HCT116 (cell line): ENCODE results near the gene CCDC107. TPM values are rescaled to one million over a fixed set of nuclear protein-coding genes. Genes with fewer than 3 reads are reported as not detected.

Experiments used
- ATAC-seq: fragments of 200-7000 bp; cut with Tn5 transposase; 2 replicates; pipeline ENCODE4 v1.9.1; 2020; ENCODE audit warnings: mild to moderate bottlenecking, moderate library complexity
- BruUV-seq: library from RNA; stranded (reverse); fragments of 400-500 nt; replicated peaks from 2 replicates; lab custom pipeline; 2021; lab: Mats Ljungman, UMichigan
- CTCF ChIA-PET: fragments of 300-600 bp; sonication (Branson Sonifier 250); formaldehyde crosslinking; loops from one replicate; lab custom pipeline; 2021; ENCODE audit warnings: antibody characterized with exemption; lab: Charles Lee
- POLR2A ChIA-PET: fragments of 300-600, 350-600 bp; sonication (Branson Sonifier 250); formaldehyde crosslinking; loops from one replicate; lab custom pipeline; 2021; ENCODE audit warnings: antibody characterized with exemption; lab: Charles Lee
- RAD21 ChIA-PET, 2 experiments: fragments of 300-600 bp; sonication (Branson Sonifier 250); formaldehyde crosslinking; loops; one replicate each; lab custom pipeline; 2023; ENCODE audit warnings: low total read pairs in 2 of 2; ENCODE audit not compliant: uncharacterized antibody in 2 of 2, unreplicated experiment in 2 of 2, low non-redundant PET in 1 of 2; lab: Charles Lee
- DNase-seq: peaks from one replicate; pipeline ENCODE4 v3.0.0-alpha.2; 2010; ENCODE audit warnings: low read depth, low spot score
- H2AFZ ChIP-seq: fragments of 200-600 bp; shearing (Covaris generic), sonication (generic); 2 replicates; pipeline ENCODE4 v1.6.1; 2017; ENCODE audit warnings: low read depth, mixed run types, mixed read lengths, antibody characterized with exemption, low read length; ENCODE audit not compliant: poor library complexity, severe bottlenecking
- H3K27ac ChIP-seq: 2 replicates; pipeline ENCODE4 v1.5.1; 2012; ENCODE audit warnings: low read depth, low read length
- H3K27me3 ChIP-seq: fragments of 200-600 bp; sonication (generic); 2 replicates; pipeline ENCODE4 v1.6.1; 2016; ENCODE audit warnings: mixed run types, low read length, mixed read lengths; ENCODE audit not compliant: insufficient read depth
- H3K36me3 ChIP-seq, 2 experiments: fragments of 200-500 bp in 1 of 2; fragments of 200-600 bp in 1 of 2; sonication (Bioruptor generic) in 1 of 2; sonication (generic) in 1 of 2; 2 replicates each; pipeline versions ENCODE4 v1.5.1 to v1.6.1; 2014 to 2016; ENCODE audit warnings: low read length in 2 of 2, inconsistent platforms in 1 of 2, mixed read lengths in 1 of 2, mixed run types in 1 of 2; ENCODE audit not compliant: insufficient read depth in 2 of 2, control insufficient read depth in 1 of 2
- H3K4me1 ChIP-seq, 2 experiments: fragments of 200-600 bp in 1 of 2; sonication (generic) in 1 of 2; 2 replicates each; pipeline versions ENCODE4 v1.5.1 to v1.6.1; 2012 to 2017; ENCODE audit warnings: low read length in 2 of 2, inconsistent platforms in 1 of 2, mild to moderate bottlenecking in 1 of 2, mixed read lengths in 1 of 2, mixed run types in 1 of 2, moderate library complexity in 1 of 2; ENCODE audit not compliant: insufficient read depth in 2 of 2, control insufficient read depth in 1 of 2
- H3K4me2 ChIP-seq: fragments of 200-600 bp; sonication (generic); 2 replicates; pipeline ENCODE4 v1.6.1; 2017; ENCODE audit warnings: mixed run types, low read length, mixed read lengths
- H3K4me3 ChIP-seq, 2 experiments: fragments of 200-600 bp in 1 of 2; sonication (generic) in 1 of 2; replicated peaks in 1 of 2; 2 replicates each; pipeline ENCODE4 v1.5.1; 2011 to 2016; ENCODE audit warnings: low read length in 2 of 2, control low read depth in 1 of 2, low read depth in 1 of 2, mild to moderate bottlenecking in 1 of 2, mixed read lengths in 1 of 2, mixed run types in 1 of 2
- H3K79me2 ChIP-seq: fragments of 200-600 bp; sonication (generic); 2 replicates; pipeline ENCODE4 v1.6.1; 2017; ENCODE audit warnings: mild to moderate bottlenecking, mixed run types, low read length, moderate library complexity, mixed read lengths; ENCODE audit not compliant: insufficient read depth
- H3K9ac ChIP-seq: fragments of 200-600 bp; sonication (generic); 2 replicates; pipeline ENCODE4 v1.6.1; 2016; ENCODE audit warnings: low read length, mixed read lengths
- H3K9me2 ChIP-seq: fragments of 200-600 bp; sonication (generic), shearing (Covaris generic); 2 replicates; pipeline ENCODE4 v1.6.1; 2017; ENCODE audit warnings: mixed run types, mild to moderate bottlenecking, moderate library complexity; ENCODE audit not compliant: insufficient read depth
- H3K9me3 ChIP-seq, 2 experiments: fragments of 200-500 bp in 1 of 2; fragments of 200-600 bp in 1 of 2; sonication (Bioruptor generic) in 1 of 2; sonication (generic) in 1 of 2; 2 replicates each; pipeline ENCODE4 v1.6.1; 2014 to 2017; ENCODE audit warnings: low read length in 2 of 2, mixed read lengths in 2 of 2, inconsistent platforms in 1 of 2, low read depth in 1 of 2, mild to moderate bottlenecking in 1 of 2, mixed run types in 1 of 2, moderate library complexity in 1 of 2; ENCODE audit not compliant: control insufficient read depth in 1 of 2, insufficient read depth in 1 of 2
- H4K20me1 ChIP-seq: fragments of 200-600 bp; sonication (generic), shearing (Covaris generic); 2 replicates; pipeline ENCODE4 v1.6.1; 2017; ENCODE audit warnings: mixed run types, mild to moderate bottlenecking, moderate library complexity; ENCODE audit not compliant: insufficient read depth
- ATF3 ChIP-seq: IDR thresholded peaks from 2 replicates; pipeline ENCODE4 v1.6.1; 2012
- CBX3 ChIP-seq: IDR thresholded peaks from 2 replicates; pipeline ENCODE4 v1.6.1; 2012; ENCODE audit warnings: low read depth
- CEBPB ChIP-seq: IDR thresholded peaks from 2 replicates; pipeline ENCODE4 v1.6.1; 2012; ENCODE audit warnings: low read depth
- EZH2 ChIP-seq: fragments of 200-600 bp; sonication (generic); IDR thresholded peaks from 2 replicates; pipeline ENCODE4 v1.6.1; 2017; ENCODE audit warnings: antibody characterized with exemption, mixed run types
- EZH2phosphoT487 ChIP-seq: fragments of 200-600 bp; IDR thresholded peaks from 2 replicates; pipeline ENCODE4 v1.6.1; 2018; ENCODE audit warnings: antibody characterized with exemption, borderline replicate concordance
- MAX ChIP-seq: IDR thresholded peaks from 2 replicates; pipeline ENCODE4 v1.6.1; 2012
- REST ChIP-seq: IDR thresholded peaks from 2 replicates; pipeline ENCODE4 v1.6.1; 2012; ENCODE audit warnings: low read depth
- SIN3A ChIP-seq: IDR thresholded peaks from 2 replicates; pipeline ENCODE4 v1.6.1; 2012; ENCODE audit warnings: low read depth
- TCF7L2 ChIP-seq: IDR thresholded peaks from 2 replicates; pipeline ENCODE4 v1.7.0; 2011; ENCODE audit warnings: borderline replicate concordance, inconsistent platforms; ENCODE audit not compliant: insufficient read depth, insufficient read length; ENCODE audit errors: extremely low read depth
- ZBTB33 ChIP-seq: IDR thresholded peaks from 2 replicates; pipeline ENCODE4 v1.6.1; 2011; ENCODE audit warnings: mild to moderate bottlenecking, low read length, moderate library complexity; ENCODE audit not compliant: insufficient replicate concordance; ENCODE audit errors: extremely low read depth
- intact Hi-C: fragments of 100-400 bp; cut with micrococcal nuclease; formaldehyde crosslinking; loops from 2 replicates; pipeline ENCODE4 v1.10.0; 2022
- total RNA-seq: library from RNA; stranded (reverse); gene quantifications from one replicate; pipeline ENCODE4 v1.2.1, GENCODE V29; 2021; ENCODE audit not compliant: unreplicated experiment

The CCDC107 gene
- total RNA-seq, 1 experiment from 2014 or later = 11.1 TPM

GRCh38 chr9:35682520-35683315, 24.6 kb downstream of the CCDC107 start:
- RAD21 ChIA-PET = interaction anchor here in 1 of 2 experiments (0.6 kb wide), 1 partner anchor 897 kb away, joined by 3 read pairs; no protein-coding TSS in a partner anchor
- Histone ChIP-seq H3K36me3 (peaks cover 44 to 56% of the 10 kb centered on the region in 2 experiments; a peak in 3 of 4 replicates), H2AFZ (no peak overlapping the region), H3K9ac (no peak overlapping the region), H3K27ac (no peak overlapping the region), H3K4me1 (peaks cover 3 to 5% of the 10 kb centered on the region in 2 experiments; a peak in 3 of 4 replicates), H3K9me3 (no peaks in the 10 kb centered on the region), H3K27me3 (no peaks in the 10 kb centered on the region), H3K4me3 (no peak overlapping the region), H3K9me2 (no peaks in the 10 kb centered on the region), H4K20me1 (no peaks in the 10 kb centered on the region), H3K79me2 (peaks cover 25% of the 10 kb centered on the region), H3K4me2 (no peak overlapping the region)
- POLR2A ChIA-PET = interaction anchor here (1.0 kb wide), 1 partner anchor 13 kb away, joined by 3 read pairs; no protein-coding TSS in a partner anchor
- CTCF ChIA-PET = interaction anchor here (1.3 kb wide), 1 partner anchor 14 kb away, joined by 4 read pairs; no protein-coding TSS in a partner anchor
- no TSS peak for BruUV-seq
- TF ChIP-seq ATF3 = no peak
- no peak for TF ChIP-seq CEBPB
- TF ChIP-seq SIN3A = no peak
- TF ChIP-seq CBX3 = no peak
- no peak for TF ChIP-seq MAX
- TF ChIP-seq EZH2phosphoT487 = no peak
- no peak for TF ChIP-seq TCF7L2
- no peak for TF ChIP-seq EZH2
- TF ChIP-seq REST = no peak
- no peak for TF ChIP-seq ZBTB33
- DNase-seq (no peak), ATAC-seq (no peak)
- intact Hi-C loops = no loop called here
